Ishikawa (cell line): Measurements from ENCODE around the gene CIITA.

Experiments
- CEBPB ChIP-seq: IDR thresholded peaks from 2 replicates; pipeline ENCODE4 v1.6.1; 2012
- CREB1 ChIP-seq: IDR thresholded peaks from 2 replicates; pipeline ENCODE4 v1.6.1; 2012; ENCODE audit warnings: low read depth
- EGR1 ChIP-seq: IDR thresholded peaks from 2 replicates; pipeline ENCODE4 v1.6.1; 2012
- TF ChIP-seq, protein P1 (sequence below): IDR thresholded peaks from 2 replicates; pipeline ENCODE4 v1.6.1; 2012

DNA sequence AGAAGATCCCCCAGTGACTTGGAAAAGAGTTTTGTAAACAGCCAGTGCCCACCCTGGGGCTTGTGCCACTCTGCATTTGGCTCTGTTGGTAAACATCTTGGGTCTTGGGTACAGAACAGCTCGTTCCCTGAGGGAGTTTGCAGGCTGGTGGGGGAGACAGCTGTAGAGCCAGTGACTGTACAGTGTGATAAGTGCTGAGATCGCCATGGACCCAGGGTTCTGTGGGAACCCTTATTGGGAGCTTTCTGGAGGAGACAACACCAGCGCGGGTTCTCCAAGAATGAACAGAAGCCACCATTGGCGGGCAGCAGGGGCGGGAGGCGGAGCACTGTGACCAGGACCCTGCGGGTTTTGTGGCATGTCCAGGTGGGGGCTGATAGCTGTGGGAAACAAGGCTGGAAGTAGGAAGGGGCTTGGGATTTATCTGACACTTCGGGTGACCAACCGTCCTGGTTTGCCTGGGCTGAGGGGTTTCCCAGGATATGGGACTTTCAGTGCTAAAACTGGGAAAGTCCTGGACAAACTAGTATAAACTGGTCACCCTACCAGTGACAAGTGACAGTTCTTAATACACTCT is 70.3 kb downstream of the CIITA start:
- TF ChIP-seq, protein P1, sequence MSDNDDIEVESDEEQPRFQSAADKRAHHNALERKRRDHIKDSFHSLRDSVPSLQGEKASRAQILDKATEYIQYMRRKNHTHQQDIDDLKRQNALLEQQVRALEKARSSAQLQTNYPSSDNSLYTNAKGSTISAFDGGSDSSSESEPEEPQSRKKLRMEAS, result no peak
- no peak for TF ChIP-seq CREB1
- no peak for TF ChIP-seq CEBPB
- no peak for TF ChIP-seq EGR1
